ENCODE measurements around the gene GMPPA. TPM values are rescaled to one million over a fixed set of nuclear protein-coding genes. Genes with fewer than 3 reads are reported as not detected.

The GMPPA gene
- polyA plus RNA-seq, 2 of the 4 experiments (the other 2 are of a cell fraction), result 36.2 to 46.2 TPM

- TF ChIP-seq CTCF (IDR thresholded peaks at IDR 0.05) (no peak), POLR2AphosphoS2 (conservative IDR thresholded peaks at IDR 0.05; ENCODE audit: low read length) (no peak), ATOH8 (CRISPR knock-in tag; IDR thresholded peaks at IDR 0.05; ENCODE audit: low read depth) (no peak), CHD4 (IDR thresholded peaks at IDR 0.05; ENCODE audit: borderline replicate concordance) (no peak), CEBPB (IDR thresholded peaks at IDR 0.05) (no peak), HES2 (IDR thresholded peaks at IDR 0.05) (no peak), MAFK (IDR thresholded peaks at IDR 0.05; ENCODE audit: partially characterized antibody) (no peak), RAD21 (conservative IDR thresholded peaks at IDR 0.05 in 1 of 2, IDR thresholded peaks at IDR 0.05 in 1 of 2) (no peak)
Measured at GRCh38 chr2:219514836-219515235, 16.1 kb downstream of the GMPPA start (continued).

GRCh38 chr2:219515874-219516629, 17.4 kb downstream of the GMPPA start:
- POLR2A ChIA-PET, result no interaction called here
- FAIRE-seq, result no peak
- ATAC-seq, result no peak
- Histone ChIP-seq H3K27ac (no peak overlapping the region), H3K4me3 (no peak overlapping the region), H3K9me3 (no peaks in the 10 kb centered on the region), H3K4me2 (no peak overlapping the region), H3K4me1 (peaks cover 4% of the 10 kb centered on the region; the same call in 1 of the 3 replicates)
- WGBS (ENCODE audit: missing lambda C conversion rate), result 39% methylated on average over 17 of the region's 17 CpGs
- CTCF ChIA-PET, result interaction anchor here (1.1 to 79.1 kb wide), 4 partner anchors 13 to 113 kb away, joined by 4 to 3291 read pairs (median 59); partner anchors contain the start of genes ASIC4, GMPPA and SPEG
- TF ChIP-seq EHMT2 (IDR thresholded peaks at IDR 0.05; ENCODE audit: low read depth) (no peak), GATA3 (IDR thresholded peaks at IDR 0.05; ENCODE audit: borderline replicate concordance) (no peak), FOSL2 (IDR thresholded peaks at IDR 0.05) (no peak), FOSL2 (CRISPR knock-in tag; IDR thresholded peaks at IDR 0.05) (no peak), KDM1A (IDR thresholded peaks at IDR 0.05; ENCODE audit: low read depth) (no peak), HOXB5 (CRISPR knock-in tag; IDR thresholded peaks at IDR 0.05) (no peak), CBX2 (IDR thresholded peaks at IDR 0.05; ENCODE audit: borderline replicate concordance, low read depth) (no peak), BCL3 (IDR thresholded peaks at IDR 0.05) (no peak), RNF2 (IDR thresholded peaks at IDR 0.05; ENCODE audit: borderline replicate concordance, low read depth) (no peak), CBX8 (IDR thresholded peaks at IDR 0.05) (no peak), CEBPB (IDR thresholded peaks at IDR 0.05) (no peak), HEYL (CRISPR knock-in tag; IDR thresholded peaks at IDR 0.05) (no peak), ZSCAN20 (CRISPR knock-in tag; IDR thresholded peaks at IDR 0.05) (no peak), MAFK (IDR thresholded peaks at IDR 0.05; ENCODE audit: partially characterized antibody) (no peak), ZC3H11A (IDR thresholded peaks at IDR 0.05) (no peak), SMC3 (IDR thresholded peaks at IDR 0.05) (no peak), HMGXB4 (CRISPR knock-in tag; IDR thresholded peaks at IDR 0.05; ENCODE audit: borderline replicate concordance) (no peak), RARB (CRISPR knock-in tag; IDR thresholded peaks at IDR 0.05) (no peak), FOSB (CRISPR knock-in tag; IDR thresholded peaks at IDR 0.05) (no peak), EP300 (IDR thresholded peaks at IDR 0.05) (no peak)
- no peak for DNase-seq (ENCODE audit: low read depth in 1 of 2, low spot score in 1 of 2)

Data from A549 (cell line).